ENCODE data around the gene PIEZO1. TPM values are rescaled to one million over a fixed set of nuclear protein-coding genes. Genes with fewer than 3 reads are reported as not detected.

Gene PIEZO1
- total RNA-seq, 1 experiment from 2014 or later: 391 TPM

GRCh38 chr16:88768071-88768783 is 16.8 kb downstream of the PIEZO1 start:
- H3K27ac ChIP-seq: no peak overlapping the region
- POLR2A ChIA-PET (ENCODE audit: unreplicated experiment): no interaction called here
- H3K79me2 ChIP-seq (ENCODE audit: low read depth): peaks cover 81% of the 10 kb centered on the region
- BruUV-seq (replicated peaks): no TSS peak
- H3K27me3 ChIP-seq (ENCODE audit: insufficient read depth, low read depth): no peaks in the 10 kb centered on the region
- H3K4me2 ChIP-seq: peak overlapping the region; percentile 23; the same call in 1 of the 2 replicates
- no peaks in the 10 kb centered on the region for H3K9me2 ChIP-seq (ENCODE audit: insufficient read depth)
- DNase-seq: no peak
- CTCF ChIA-PET: interaction anchor here (1.1 kb wide), 1 partner anchor 31 kb away, joined by 5 read pairs; no protein-coding TSS in a partner anchor
- TF ChIP-seq CTCF (conservative IDR thresholded peaks at IDR 0.05) (no peak), EZH2 (IDR thresholded peaks at IDR 0.05; ENCODE audit: low read depth) (no peak)
- no peak overlapping the region for H2AFZ ChIP-seq
- H3K4me3 ChIP-seq: no peak overlapping the region
- no peaks in the 10 kb centered on the region for H3K36me3 ChIP-seq (ENCODE audit: low read depth)
- peaks cover 94% of the 10 kb centered on the region for H3K4me1 ChIP-seq (replicated peaks; ENCODE audit: insufficient read depth)
- H3F3A ChIP-seq (ENCODE audit: insufficient read depth, low read depth): peaks cover 75% of the 10 kb centered on the region
- H4K20me1 ChIP-seq (ENCODE audit: insufficient read depth): peaks cover 59% of the 10 kb centered on the region
- H3K9me3 ChIP-seq (ENCODE audit: insufficient read depth, low read depth): no peaks in the 10 kb centered on the region
- intact Hi-C loops (cut with micrococcal nuclease; ENCODE audit: unreplicated experiment): no loop called here

- no peaks in the 10 kb centered on the region for H3K9me2 ChIP-seq (ENCODE audit: insufficient read depth)
- H3K27ac ChIP-seq: no peak overlapping the region
- CTCF ChIA-PET: interaction anchor here (1.1 kb wide), 1 partner anchor 30 kb away, joined by 5 read pairs; no protein-coding TSS in a partner anchor
- H3K9me3 ChIP-seq (ENCODE audit: insufficient read depth, low read depth): no peaks in the 10 kb centered on the region
- POLR2A ChIA-PET (ENCODE audit: unreplicated experiment): interaction anchor here (0.6 kb wide), 1 partner anchor 10 kb away, joined by 3 read pairs; no protein-coding TSS in a partner anchor
- no peak for TF ChIP-seq CTCF (conservative IDR thresholded peaks at IDR 0.05)
- TF ChIP-seq EZH2 (IDR thresholded peaks at IDR 0.05; ENCODE audit: low read depth): no peak
- peaks cover 94% of the 10 kb centered on the region for H3K4me1 ChIP-seq (replicated peaks; ENCODE audit: insufficient read depth)
- H3K36me3 ChIP-seq (ENCODE audit: low read depth): no peaks in the 10 kb centered on the region
- BruUV-seq (replicated peaks): no TSS peak
- H4K20me1 ChIP-seq (ENCODE audit: insufficient read depth): peaks cover 55% of the 10 kb centered on the region
- H2AFZ ChIP-seq: no peak overlapping the region
- DNase-seq: no peak
- peaks cover 83% of the 10 kb centered on the region for H3K79me2 ChIP-seq (ENCODE audit: low read depth)
- H3K4me3 ChIP-seq: no peak overlapping the region
- peaks cover 76% of the 10 kb centered on the region for H3F3A ChIP-seq (ENCODE audit: insufficient read depth, low read depth)
- peak overlapping the region; percentile 23; the same call in 1 of the 2 replicates for H3K4me2 ChIP-seq
- intact Hi-C loops (cut with micrococcal nuclease; ENCODE audit: unreplicated experiment): no loop called here
- H3K27me3 ChIP-seq (ENCODE audit: insufficient read depth, low read depth): no peaks in the 10 kb centered on the region
Observed at GRCh38 chr16:88767546-88768070, 17.4 kb downstream of the PIEZO1 start.

- no TSS peak for BruUV-seq (replicated peaks)
- Histone ChIP-seq H3K36me3 (ENCODE audit: low read depth) (no peaks in the 10 kb centered on the region), H3K79me2 (ENCODE audit: low read depth) (peaks cover 83% of the 10 kb centered on the region), H3K27ac (no peak overlapping the region), H3K4me1 (replicated peaks; ENCODE audit: insufficient read depth) (peaks cover 94% of the 10 kb centered on the region), H3K4me2 (no peak overlapping the region), H3K9me3 (ENCODE audit: insufficient read depth, low read depth) (no peaks in the 10 kb centered on the region), H3K4me3 (no peak overlapping the region), H3K27me3 (ENCODE audit: insufficient read depth, low read depth) (no peaks in the 10 kb centered on the region), H3K9me2 (ENCODE audit: insufficient read depth) (no peaks in the 10 kb centered on the region), H4K20me1 (ENCODE audit: insufficient read depth) (peaks cover 50% of the 10 kb centered on the region), H2AFZ (no peak overlapping the region), H3F3A (ENCODE audit: insufficient read depth, low read depth) (peaks cover 76% of the 10 kb centered on the region)
- TF ChIP-seq EZH2 (IDR thresholded peaks at IDR 0.05; ENCODE audit: low read depth): no peak
- TF ChIP-seq CTCF (conservative IDR thresholded peaks at IDR 0.05): no peak
- ChIA-PET POLR2A (ENCODE audit: unreplicated experiment) (interaction anchor here (0.6 to 0.7 kb wide), 2 partner anchors 9 to 17 kb away, joined by 3 read pairs; no protein-coding TSS in a partner anchor), CTCF (no interaction called here)
- intact Hi-C loops (cut with micrococcal nuclease; ENCODE audit: unreplicated experiment): no loop called here
- no peak for DNase-seq
Observed at GRCh38 chr16:88766975-88767374, 18.0 kb downstream of the PIEZO1 start.

Measured in PC-9 (cell line).